Measurements from ENCODE around the gene CD58. TPM values are rescaled to one million over a fixed set of nuclear protein-coding genes. Genes with fewer than 3 reads are reported as not detected.

CD58 gene
- total and polyA plus RNA-seq, 9 of the 15 experiments (the other 6 are each of a cell fraction or from before 2014, with no cell fraction given) = 18.1 to 113 (median 37.4) TPM

GRCh38 chr1:116507631-116508030, 63.2 kb downstream of the CD58 start:
- intact Hi-C loops (cut with micrococcal nuclease) = loop anchor here (10.0 kb wide), 1 partner anchor 547 kb away; no protein-coding TSS in a partner anchor
- FAIRE-seq = no peak
- ChIA-PET CTCF (ENCODE audit: low intra/inter-chr PET ratio) (interaction anchor here (0.7 kb wide), 1 partner anchor 21 kb away, joined by 3 read pairs; no protein-coding TSS in a partner anchor), POLR2A (interaction anchor here (0.6 to 0.7 kb wide), 3 partner anchors 9 to 43 kb away, joined by 3 read pairs; no protein-coding TSS in a partner anchor)
- H3K4me1 ChIP-seq (replicated peaks in 1 of 2; ENCODE audit: control insufficient read depth in 2 of 2, insufficient read depth in 2 of 2, low read length in 2 of 2) = peaks cover 27 to 62% of the 10 kb centered on the region in 2 experiments
- no TSS peak for BruUV-seq (replicated peaks)
- no peak for TF ChIP-seq RBM34 (IDR thresholded peaks at IDR 0.05; ENCODE audit: borderline replicate concordance, insufficient read depth, low read length)
- no peak for TF ChIP-seq FIP1L1 (IDR thresholded peaks at IDR 0.05; ENCODE audit: low read depth, low read length, poor library complexity, severe bottlenecking)
- no peak for TF ChIP-seq ZNF511 (CRISPR knock-in tag; IDR thresholded peaks at IDR 0.05)
- no peak for TF ChIP-seq PRPF4 (IDR thresholded peaks at IDR 0.05; ENCODE audit: insufficient read depth, low read depth, low read length, poor library complexity, severe bottlenecking)
- TF ChIP-seq KLF6 (CRISPR knock-in tag; IDR thresholded peaks at IDR 0.05; ENCODE audit: borderline replicate concordance) = no peak
- no peak for TF ChIP-seq CREM (IDR thresholded peaks at IDR 0.05; ENCODE audit: low read depth)
- no peak for TF ChIP-seq PHB2 (IDR thresholded peaks at IDR 0.05; ENCODE audit: low read depth)
- no peak for TF ChIP-seq TRIM25 (IDR thresholded peaks at IDR 0.05; ENCODE audit: borderline replicate concordance)
- TF ChIP-seq ESRRA (IDR thresholded peaks at IDR 0.05; ENCODE audit: borderline replicate concordance, low read depth) = no peak
- no peak for TF ChIP-seq SETDB1 (IDR thresholded peaks at IDR 0.05; ENCODE audit: low read length)
- in situ Hi-C loops (cut with MboI) = loop anchor here (5.0 to 10.0 kb wide), 2 partner anchors 550 to 703 kb away; no protein-coding TSS in a partner anchor
- DNase-seq (ENCODE audit: extremely low read depth in 1 of 4, low spot score in 3 of 4) = no peak
- H3K27me3 ChIP-seq (ENCODE audit: control insufficient read depth in 2 of 2, insufficient read depth in 2 of 2, low read length in 2 of 2) = no peaks in the 10 kb centered on the region
- H3K36me3 ChIP-seq (ENCODE audit: control insufficient read depth, insufficient read depth, low read length) = no peaks in the 10 kb centered on the region
- H3K4me3 ChIP-seq = no peak overlapping the region
- H3K9ac ChIP-seq (ENCODE audit: insufficient read depth in 1 of 2, low read depth in 2 of 2, low read length in 2 of 2) = no peak overlapping the region
- no peaks in the 10 kb centered on the region for H3K79me2 ChIP-seq (ENCODE audit: control insufficient read depth, insufficient read depth, low read length)
- 0 out of 3 replicates have a peak overlapping the region, but pooled peaks have one; percentile 11 for H3K27ac ChIP-seq (ENCODE audit: extremely low read depth, low read depth, low read length)
- no peak for ATAC-seq
- no peak overlapping the region for H2AFZ ChIP-seq (ENCODE audit: low read depth, low read length)
- H3K9me3 ChIP-seq (replicated peaks; ENCODE audit: control insufficient read depth, insufficient read depth, low read depth, low read length) = no peaks in the 10 kb centered on the region
- H4K20me1 ChIP-seq (replicated peaks; ENCODE audit: control insufficient read depth, insufficient read depth, low read length) = no peaks in the 10 kb centered on the region
- no peaks in the 10 kb centered on the region for H3K9me1 ChIP-seq (ENCODE audit: control insufficient read depth, insufficient read depth, low read length)
- no peak overlapping the region for H3K4me2 ChIP-seq (ENCODE audit: insufficient read depth, low read length)
- 92% methylated on average over 2 of the region's 2 CpGs for WGBS (ENCODE audit: insufficient coverage, low coverage, missing lambda C conversion rate)
